ENCODE results near the gene VPS54. TPM values are rescaled to one million over a fixed set of nuclear protein-coding genes. Genes with fewer than 3 reads are reported as not detected.

VPS54 gene
- total RNA-seq, 1 experiment from 2014 or later: 12.4 TPM

DNA sequence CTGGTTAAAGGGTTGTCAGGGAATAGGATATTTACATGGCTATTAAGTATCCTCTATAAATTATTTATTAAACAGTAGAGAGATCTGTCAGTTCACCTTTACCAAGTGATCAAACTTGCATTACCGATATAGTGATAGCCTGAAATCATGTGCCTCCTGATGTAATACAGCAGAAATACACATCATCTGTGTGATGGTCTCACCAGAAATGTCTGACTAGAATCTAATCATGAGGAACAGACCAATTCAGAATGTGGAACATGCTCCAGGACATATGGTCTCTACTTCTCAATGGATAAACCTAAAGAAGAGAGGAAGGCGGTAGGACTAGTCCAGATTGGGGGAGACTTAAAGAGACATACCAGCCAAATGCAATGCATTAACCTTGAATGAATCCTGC is 6.2 kb downstream of the VPS54 start:
- Histone ChIP-seq H3K9me2 (ENCODE audit: insufficient read depth) (no peaks in the 10 kb centered on the region), H3K27ac (ENCODE audit: low read depth, low read length) (no peak overlapping the region), H4K20me1 (ENCODE audit: insufficient read depth) (no peaks in the 10 kb centered on the region), H3K4me1 (ENCODE audit: control insufficient read depth in 1 of 2, insufficient read depth in 2 of 2, low read length in 2 of 2) (peaks cover 3 to 13% of the 10 kb centered on the region in 2 experiments; a peak in 2 of 4 replicates), H3K79me2 (ENCODE audit: insufficient read depth, low read length) (peaks cover 72% of the 10 kb centered on the region), H3K9me3 (ENCODE audit: control insufficient read depth in 1 of 2, insufficient read depth in 1 of 2, low read depth in 1 of 2, low read length in 2 of 2) (no peaks in the 10 kb centered on the region), H3K9ac (ENCODE audit: low read length) (no peak overlapping the region), H2AFZ (ENCODE audit: low read depth, low read length, poor library complexity, severe bottlenecking) (no peak overlapping the region), H3K4me3 (replicated peaks in 1 of 2; ENCODE audit: low read depth in 1 of 2, low read length in 2 of 2) (no peak overlapping the region), H3K4me2 (ENCODE audit: low read length) (no peak overlapping the region), H3K27me3 (ENCODE audit: insufficient read depth, low read length) (no peaks in the 10 kb centered on the region), H3K36me3 (ENCODE audit: control insufficient read depth in 1 of 2, insufficient read depth in 2 of 2, low read length in 2 of 2) (no peaks in the 10 kb centered on the region)
- DNase-seq (ENCODE audit: low read depth, low spot score) (no peak), ATAC-seq (no peak)
- RAD21 ChIA-PET (ENCODE audit: low non-redundant PET in 1 of 2, low total read pairs in 2 of 2, uncharacterized antibody in 2 of 2, unreplicated experiment in 2 of 2): no interaction called here
- intact Hi-C loops (cut with micrococcal nuclease): no loop called here
- TF ChIP-seq ATF3 (IDR thresholded peaks at IDR 0.05): no peak
- no peak for TF ChIP-seq FOSL1 (IDR thresholded peaks at IDR 0.05; ENCODE audit: low read depth)
- TF ChIP-seq, protein P1, sequence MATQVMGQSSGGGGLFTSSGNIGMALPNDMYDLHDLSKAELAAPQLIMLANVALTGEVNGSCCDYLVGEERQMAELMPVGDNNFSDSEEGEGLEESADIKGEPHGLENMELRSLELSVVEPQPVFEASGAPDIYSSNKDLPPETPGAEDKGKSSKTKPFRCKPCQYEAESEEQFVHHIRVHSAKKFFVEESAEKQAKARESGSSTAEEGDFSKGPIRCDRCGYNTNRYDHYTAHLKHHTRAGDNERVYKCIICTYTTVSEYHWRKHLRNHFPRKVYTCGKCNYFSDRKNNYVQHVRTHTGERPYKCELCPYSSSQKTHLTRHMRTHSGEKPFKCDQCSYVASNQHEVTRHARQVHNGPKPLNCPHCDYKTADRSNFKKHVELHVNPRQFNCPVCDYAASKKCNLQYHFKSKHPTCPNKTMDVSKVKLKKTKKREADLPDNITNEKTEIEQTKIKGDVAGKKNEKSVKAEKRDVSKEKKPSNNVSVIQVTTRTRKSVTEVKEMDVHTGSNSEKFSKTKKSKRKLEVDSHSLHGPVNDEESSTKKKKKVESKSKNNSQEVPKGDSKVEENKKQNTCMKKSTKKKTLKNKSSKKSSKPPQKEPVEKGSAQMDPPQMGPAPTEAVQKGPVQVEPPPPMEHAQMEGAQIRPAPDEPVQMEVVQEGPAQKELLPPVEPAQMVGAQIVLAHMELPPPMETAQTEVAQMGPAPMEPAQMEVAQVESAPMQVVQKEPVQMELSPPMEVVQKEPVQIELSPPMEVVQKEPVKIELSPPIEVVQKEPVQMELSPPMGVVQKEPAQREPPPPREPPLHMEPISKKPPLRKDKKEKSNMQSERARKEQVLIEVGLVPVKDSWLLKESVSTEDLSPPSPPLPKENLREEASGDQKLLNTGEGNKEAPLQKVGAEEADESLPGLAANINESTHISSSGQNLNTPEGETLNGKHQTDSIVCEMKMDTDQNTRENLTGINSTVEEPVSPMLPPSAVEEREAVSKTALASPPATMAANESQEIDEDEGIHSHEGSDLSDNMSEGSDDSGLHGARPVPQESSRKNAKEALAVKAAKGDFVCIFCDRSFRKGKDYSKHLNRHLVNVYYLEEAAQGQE (IDR thresholded peaks at IDR 0.05; ENCODE audit: low read depth): no peak
- TF ChIP-seq TCF7L2 (IDR thresholded peaks at IDR 0.05; ENCODE audit: borderline replicate concordance, extremely low read depth, insufficient read depth, insufficient read length): no peak
- TF ChIP-seq SP1 (IDR thresholded peaks at IDR 0.05; ENCODE audit: low read depth): no peak
- TF ChIP-seq ZNF274 (IDR thresholded peaks at IDR 0.05; ENCODE audit: low read depth, low read length): no peak
- TF ChIP-seq YY1 (IDR thresholded peaks at IDR 0.05; ENCODE audit: extremely low read depth, insufficient replicate concordance, low read depth, low read length): no peak
- no peak for TF ChIP-seq SIN3A (IDR thresholded peaks at IDR 0.05; ENCODE audit: low read depth)
- BruUV-seq (replicated peaks): no TSS peak
- CTCF ChIA-PET: no interaction called here
- POLR2A ChIA-PET: interaction anchor here (0.7 kb wide), 1 partner anchor 14 kb away, joined by 3 read pairs; no protein-coding TSS in a partner anchor
